LNCaP clone FGC (cell line): Measurements from ENCODE around the gene ZNF835.
"Not testable (repeated sequence)": the region's sequence is repeated elsewhere in the genome, so short reads cannot be mapped to it uniquely, and the experiment has no call there.

Experiments
- DNase-seq: peaks from one replicate; pipeline ENCODE4 v3.0.0-alpha.2; 2011; ENCODE audit warnings: low read depth
- H3K4me3 ChIP-seq: 2 replicates; pipeline ENCODE4 v1.5.1; 2011; ENCODE audit warnings: mild to moderate bottlenecking, low read depth, low read length, control low read depth
- CTCF ChIP-seq: IDR thresholded peaks from 2 replicates; pipeline ENCODE4 v1.5.1; 2012; ENCODE audit warnings: mild to moderate bottlenecking; ENCODE audit not compliant: control insufficient read depth, insufficient read depth; ENCODE audit errors: extremely low read depth

The ZNF835 gene

GRCh38 chr19:56683116-56683515, 11.6 kb upstream of the ZNF835 start:
- H3K4me3 ChIP-seq = no peak overlapping the region
- no peak for DNase-seq
- TF ChIP-seq CTCF = no peak

- no peak overlapping the region for H3K4me3 ChIP-seq
- DNase-seq = no peak
- TF ChIP-seq CTCF = no peak
Observed at GRCh38 chr19:56681702-56682101, 10.1 kb upstream of the ZNF835 start.

- no peak for TF ChIP-seq CTCF
- no peak overlapping the region for H3K4me3 ChIP-seq
- no peak for DNase-seq
Observed at GRCh38 chr19:56678205-56678604, 6.6 kb upstream of the ZNF835 start.

- not testable (repeated sequence) for DNase-seq, H3K4me3 ChIP-seq
Observed at GRCh38 chr19:56672610-56673009, 1.1 kb upstream of the ZNF835 start.

GRCh38 chr19:56670961-56671612, 470 bp downstream of the ZNF835 start:
- no peak overlapping the region for H3K4me3 ChIP-seq
- DNase-seq = no peak
- TF ChIP-seq CTCF = no peak

- no peak overlapping the region for H3K4me3 ChIP-seq
- no peak for TF ChIP-seq CTCF
- DNase-seq = no peak
Observed at GRCh38 chr19:56670401-56670960, 1.1 kb downstream of the ZNF835 start.

- TF ChIP-seq CTCF = no peak
- no peak overlapping the region for H3K4me3 ChIP-seq
- no peak for DNase-seq
Observed at GRCh38 chr19:56668676-56669075, 2.9 kb downstream of the ZNF835 start.
